ENCODE measurements around the gene TNF. TPM values are rescaled to one million over a fixed set of nuclear protein-coding genes. Genes with fewer than 3 reads are reported as not detected.
A peak's percentile ranks its signal among the peaks of the same experiment; 100 is the strongest.

The TNF gene
- total and polyA plus RNA-seq, 2 donors (not counting 3 experiments of a cell fraction or from before 2014, with no cell fraction given) = not detected

GRCh38 chr6:31546958-31547726 is 28.2 kb upstream of the TNF start, which contains the start of gene NFKBIL1:
TSS of gene NFKBIL1 (plus strand) at chr6:31547608. CDS start at chr6:31547695, 87 bp downstream.
- Histone ChIP-seq H3K4me2 (ENCODE audit: insufficient read depth, low read length) (peak within 1 kb of the TSS; percentile 87), H3K27ac (ENCODE audit: insufficient read depth, low read depth, low read length) (peak within 1 kb of the TSS; percentile 87), H3K79me2 (ENCODE audit: control insufficient read depth, insufficient read depth, low read length) (peaks cover 7% of the 10 kb centered on the region), H3K4me3 (replicated peaks in 1 of 3; ENCODE audit: insufficient read depth in 1 of 3, low read depth in 1 of 3, low read length in 3 of 3) (peak within 1 kb of the TSS; percentile 31 to 55 (median 34)), H3K9me1 (replicated peaks; ENCODE audit: control insufficient read depth, extremely low read depth, insufficient read depth, low read length) (no peaks in the 10 kb centered on the region), H3K36me3 (ENCODE audit: control insufficient read depth in 2 of 2, extremely low read depth in 1 of 2, insufficient read depth in 2 of 2, low read length in 2 of 2) (no peaks in the 10 kb centered on the region), H3K27me3 (ENCODE audit: control insufficient read depth in 2 of 2, insufficient read depth in 2 of 2, low read length in 2 of 2) (no peaks in the 10 kb centered on the region), H2AFZ (ENCODE audit: low read depth, low read length) (peak within 1 kb of the TSS; percentile 43), H3K9ac (replicated peaks; ENCODE audit: extremely low read depth, insufficient read depth, low read length) (peak within 1 kb of the TSS; percentile 96), H3K9me3 (replicated peaks; ENCODE audit: control insufficient read depth, insufficient read depth, low read length) (no peaks in the 10 kb centered on the region), H3K4me1 (ENCODE audit: control insufficient read depth, extremely low read depth, insufficient read depth, low read length) (peaks cover 20% of the 10 kb centered on the region), H4K20me1 (replicated peaks; ENCODE audit: control insufficient read depth, extremely low read depth, insufficient read depth, low read length) (no peaks in the 10 kb centered on the region)
- DNase-seq (ENCODE audit: low read depth, low spot score) (peak; percentile 94), FAIRE-seq (peak; percentile 92)
- dilution Hi-C loops (cut with MboI; ENCODE audit: extremely low pct_ligation_motif_present, low sequenced_read_pairs) = no loop called here
- CTCF ChIA-PET = interaction anchor here (0.9 to 31.0 kb wide), 12 partner anchors 9 to 570 kb away, joined by 3 to 1517 read pairs (median 3); partner anchors contain the start of genes GPANK1, LST1, LTB and NCR3
- no peak for TF ChIP-seq JUN (IDR thresholded peaks at IDR 0.05; ENCODE audit: borderline replicate concordance, insufficient read depth, insufficient read length, low read depth)
- peak; percentile 55 for TF ChIP-seq POLR2A (IDR thresholded peaks at IDR 0.05; ENCODE audit: low read depth, low read length)
- TF ChIP-seq CTCF (IDR thresholded peaks at IDR 0.05; ENCODE audit: extremely low read depth in 1 of 2, insufficient read depth in 1 of 2, low read depth in 1 of 2, low read length in 2 of 2) = no peak
- TF ChIP-seq POLR2AphosphoS5 (IDR thresholded peaks at IDR 0.05; ENCODE audit: insufficient read depth, low read depth, low read length) = peak; percentile 74
- intact Hi-C loops (cut with micrococcal nuclease) = loop anchor here (1.0 to 10.0 kb wide), 13 partner anchors 13 to 406 kb away; partner anchors contain the start of genes BAG6, CLIC1, HSPA1B and MICA
- BruUV-seq (replicated peaks) = no TSS peak
- POLR2A ChIA-PET = interaction anchor here (0.6 to 0.9 kb wide), 3 partner anchors 19 to 127 kb away, joined by 3 to 5 read pairs (median 5); no protein-coding TSS in a partner anchor

Data from endothelial cell of umbilical vein (primary cell).